Endothelial cell of umbilical vein (primary cell): ENCODE data around the gene ZCCHC9.

ENCODE experiments used
- CTCF ChIP-seq, 2 donors: IDR thresholded peaks; 1 replicate in 1 of 2; 2 replicates in 1 of 2; pipeline ENCODE4 v1.5.1; 2011; ENCODE audit warnings: low read length in 2 of 2, mild to moderate bottlenecking in 2 of 2, moderate library complexity in 2 of 2, control low read depth in 1 of 2, inconsistent platforms in 1 of 2, low read depth in 1 of 2; ENCODE audit not compliant: insufficient read depth in 1 of 2; ENCODE audit errors: extremely low read depth in 1 of 2
- EZH2 ChIP-seq: IDR thresholded peaks from 2 replicates; pipeline ENCODE4 v1.6.1; 2012; ENCODE audit warnings: borderline replicate concordance, low read depth, mild to moderate bottlenecking, moderate library complexity, low read length, inconsistent platforms; ENCODE audit not compliant: severe bottlenecking
- GATA2 ChIP-seq: IDR thresholded peaks from 2 replicates; pipeline ENCODE4 v1.7.0; 2011; ENCODE audit warnings: low read depth, mild to moderate bottlenecking, moderate library complexity, mixed read lengths, low read length; ENCODE audit not compliant: insufficient read length, insufficient read depth
- POLR2A ChIP-seq: IDR thresholded peaks from 2 replicates; pipeline ENCODE4 v1.6.1; 2012; ENCODE audit warnings: low read depth, mild to moderate bottlenecking, control low read depth, low read length
- POLR2AphosphoS5 ChIP-seq: IDR thresholded peaks from 2 replicates; pipeline ENCODE4 v1.6.1; 2012; ENCODE audit warnings: low read depth, mild to moderate bottlenecking, control low read depth, low read length, moderate library complexity; ENCODE audit not compliant: insufficient read depth

GRCh38 chr5:81361600-81361999 lies 60.2 kb downstream of the ZCCHC9 start:
- TF ChIP-seq CTCF (IDR thresholded peaks at IDR 0.05; ENCODE audit: extremely low read depth in 1 of 2, insufficient read depth in 1 of 2, low read depth in 1 of 2, low read length in 2 of 2), result no peak
- TF ChIP-seq POLR2AphosphoS5, result no peak
- TF ChIP-seq EZH2, result no peak
- no peak for TF ChIP-seq POLR2A
- TF ChIP-seq GATA2, result no peak
